Mesenchymal stem cell (in vitro differentiated cells and primary cell): ENCODE results near the gene RNF167.

Source experiments
- DNase-seq: peaks from one replicate; pipeline ENCODE4 v3.0.0-alpha.2; 2013
- H2AFZ ChIP-seq: one replicate; pipeline ENCODE4 v1.6.1; 2013; ENCODE audit warnings: low read depth, mild to moderate bottlenecking, control low read depth, inconsistent platforms, low read length, moderate library complexity
- H2AK5ac ChIP-seq: 2 replicates; pipeline ENCODE4 v1.6.1; 2013; ENCODE audit warnings: low read length, moderate library complexity, mild to moderate bottlenecking, inconsistent platforms; ENCODE audit not compliant: severe bottlenecking
- H2BK120ac ChIP-seq: one replicate; pipeline ENCODE4 v1.6.1; 2013; ENCODE audit warnings: low read depth, mild to moderate bottlenecking, inconsistent platforms, low read length, moderate library complexity
- H2BK12ac ChIP-seq, 2 experiments: one replicate each; pipeline ENCODE4 v1.6.1; 2013; ENCODE audit warnings: inconsistent platforms in 2 of 2, low read length in 2 of 2, mild to moderate bottlenecking in 2 of 2, moderate library complexity in 2 of 2, control low read depth in 1 of 2
- H2BK15ac ChIP-seq: one replicate; pipeline ENCODE4 v1.6.1; 2013; ENCODE audit warnings: mild to moderate bottlenecking, low read depth, inconsistent platforms; ENCODE audit not compliant: poor library complexity, severe bottlenecking
- H2BK5ac ChIP-seq: 2 replicates; pipeline ENCODE4 v1.6.1; 2013; ENCODE audit warnings: low read depth, mild to moderate bottlenecking, low read length, control low read depth, inconsistent platforms; ENCODE audit not compliant: poor library complexity, severe bottlenecking
- H3K14ac ChIP-seq, 2 experiments: one replicate each; pipeline ENCODE4 v1.6.1; 2013; ENCODE audit warnings: inconsistent platforms in 2 of 2, low read length in 2 of 2, control low read depth in 1 of 2, mild to moderate bottlenecking in 1 of 2, moderate library complexity in 1 of 2
- H3K18ac ChIP-seq, 2 experiments: one replicate each; pipeline ENCODE4 v1.6.1; 2013; ENCODE audit warnings: inconsistent platforms in 2 of 2, low read length in 2 of 2, control low read depth in 1 of 2, low read depth in 1 of 2, mild to moderate bottlenecking in 1 of 2
- H3K23ac ChIP-seq, 2 experiments: one replicate each; pipeline ENCODE4 v1.6.1; 2013; ENCODE audit warnings: inconsistent platforms in 2 of 2, low read length in 2 of 2, mild to moderate bottlenecking in 2 of 2, moderate library complexity in 2 of 2, control low read depth in 1 of 2
- H3K27ac ChIP-seq: 2 replicates; pipeline ENCODE4 v1.5.1; 2013; ENCODE audit warnings: mild to moderate bottlenecking, moderate library complexity, low read length, control low read depth, inconsistent platforms; ENCODE audit not compliant: poor library complexity, severe bottlenecking
- H3K27me3 ChIP-seq, 2 experiments: 2 replicates each; pipeline versions ENCODE4 v1.6.1 to v1.7.0; 2013; ENCODE audit warnings: low read length in 2 of 2, mild to moderate bottlenecking in 2 of 2, moderate library complexity in 2 of 2, control low read depth in 1 of 2, inconsistent platforms in 1 of 2; ENCODE audit not compliant: control insufficient read depth in 1 of 2, insufficient read depth in 1 of 2
- H3K36me3 ChIP-seq, 2 experiments: 2 replicates each; pipeline versions ENCODE4 v1.6.1 to v1.7.0; 2013; ENCODE audit warnings: low read length in 2 of 2, control low read depth in 1 of 2, inconsistent platforms in 1 of 2, low read depth in 1 of 2, mild to moderate bottlenecking in 1 of 2; ENCODE audit not compliant: insufficient read depth in 2 of 2, control insufficient read depth in 1 of 2
- H3K4ac ChIP-seq, 2 experiments: one replicate each; pipeline ENCODE4 v1.6.1; 2013; ENCODE audit warnings: inconsistent platforms in 2 of 2, low read length in 2 of 2, mild to moderate bottlenecking in 2 of 2, moderate library complexity in 2 of 2, control low read depth in 1 of 2, low read depth in 1 of 2
- H3K4me1 ChIP-seq: 2 replicates; pipeline ENCODE4 v1.6.1; 2013; ENCODE audit warnings: low read depth, low read length, control low read depth; ENCODE audit not compliant: control insufficient read depth, insufficient read depth
- H3K4me2 ChIP-seq: 2 replicates; pipeline ENCODE4 v1.6.1; 2013; ENCODE audit warnings: low read length, mild to moderate bottlenecking, inconsistent platforms; ENCODE audit not compliant: poor library complexity, severe bottlenecking
- H3K4me3 ChIP-seq, 2 experiments: 2 replicates each; pipeline versions ENCODE4 v1.5.1 to v1.7.0; 2013; ENCODE audit warnings: low read length in 2 of 2, mild to moderate bottlenecking in 2 of 2, control low read depth in 1 of 2, low read depth in 1 of 2; ENCODE audit not compliant: insufficient read depth in 1 of 2
- H3K79me1 ChIP-seq: replicated peaks from 2 replicates; pipeline ENCODE4 v1.6.1; 2013; ENCODE audit warnings: mild to moderate bottlenecking, control low read depth, low read length, inconsistent platforms; ENCODE audit not compliant: poor library complexity, severe bottlenecking
- H3K9ac ChIP-seq: 2 replicates; pipeline ENCODE4 v1.7.0; 2013; ENCODE audit warnings: mild to moderate bottlenecking, low read length, moderate library complexity
- H3K9me3 ChIP-seq: 2 replicates; pipeline ENCODE4 v1.7.0; 2013; ENCODE audit warnings: mild to moderate bottlenecking, low read length; ENCODE audit not compliant: control insufficient read depth
- H4K8ac ChIP-seq: one replicate; pipeline ENCODE4 v1.6.1; 2013; ENCODE audit warnings: inconsistent platforms, mild to moderate bottlenecking, low read length, moderate library complexity
- H4K91ac ChIP-seq: one replicate; pipeline ENCODE4 v1.6.1; 2013; ENCODE audit warnings: mild to moderate bottlenecking, low read length, inconsistent platforms
- WGBS: methylation state at CpG from one replicate; pipeline ENCODE4 v1.1.7; 2013; ENCODE audit warnings: mixed read lengths; 5-methylcytosine and 5-hydroxymethylcytosine counted together

Gene RNF167

GRCh38 chr17:4971826-4972225 lies 31.8 kb downstream of the RNF167 start:
- H3K4me1 ChIP-seq: peaks cover 26% of the 10 kb centered on the region
- H3K23ac ChIP-seq: no peak overlapping the region
- peaks cover 22% of the 10 kb centered on the region for H3K79me1 ChIP-seq
- DNase-seq: no peak
- H3K27ac ChIP-seq: no peak overlapping the region
- H3K9ac ChIP-seq: peak overlapping the region; percentile 37
- peaks cover 41 to 68% of the 10 kb centered on the region in 2 experiments for H3K36me3 ChIP-seq
- no peak overlapping the region for H3K4ac ChIP-seq
- H3K14ac ChIP-seq: no peak overlapping the region
- no peak overlapping the region for H2BK15ac ChIP-seq
- no peak overlapping the region for H4K91ac ChIP-seq
- H3K4me2 ChIP-seq: no peak overlapping the region
- no peak overlapping the region for H3K4me3 ChIP-seq
- no peak overlapping the region for H3K18ac ChIP-seq
- no peak overlapping the region for H2BK12ac ChIP-seq
- no peak overlapping the region for H2BK120ac ChIP-seq
- no peak overlapping the region for H2AK5ac ChIP-seq
- H2BK5ac ChIP-seq: no peak overlapping the region
- WGBS: over 99% methylated on average over 6 of the region's 6 CpGs
- no peaks in the 10 kb centered on the region for H3K27me3 ChIP-seq
- no peaks in the 10 kb centered on the region for H3K9me3 ChIP-seq
- no peak overlapping the region for H2AFZ ChIP-seq
- H4K8ac ChIP-seq: no peak overlapping the region

GRCh38 chr17:4972322-4972721 lies 32.3 kb downstream of the RNF167 start:
- Histone ChIP-seq H3K18ac (no peak overlapping the region), H3K14ac (no peak overlapping the region), H3K27ac (no peak overlapping the region), H2BK5ac (no peak overlapping the region), H3K9me3 (no peaks in the 10 kb centered on the region), H3K36me3 (peaks cover 45 to 73% of the 10 kb centered on the region in 2 experiments), H2BK12ac (no peak overlapping the region), H3K79me1 (peaks cover 22% of the 10 kb centered on the region), H3K4ac (no peak overlapping the region), H4K91ac (peak overlapping the region; percentile 14), H2BK120ac (no peak overlapping the region), H3K4me1 (peaks cover 26% of the 10 kb centered on the region), H3K4me3 (no peak overlapping the region), H3K9ac (peak overlapping the region; percentile 37), H2BK15ac (no peak overlapping the region), H2AFZ (no peak overlapping the region), H3K27me3 (no peaks in the 10 kb centered on the region), H3K23ac (no peak overlapping the region), H2AK5ac (no peak overlapping the region), H4K8ac (no peak overlapping the region), H3K4me2 (no peak overlapping the region)
- WGBS: 95% methylated on average over 10 of the region's 12 CpGs
- DNase-seq: no peak

GRCh38 chr17:4972752-4973151 lies 32.7 kb downstream of the RNF167 start:
- H3K9me3 ChIP-seq: no peaks in the 10 kb centered on the region
- H3K14ac ChIP-seq: no peak overlapping the region
- no peak overlapping the region for H3K18ac ChIP-seq
- no peaks in the 10 kb centered on the region for H3K27me3 ChIP-seq
- no peak overlapping the region for H3K23ac ChIP-seq
- H3K4me2 ChIP-seq: no peak overlapping the region
- H2AFZ ChIP-seq: no peak overlapping the region
- no peak overlapping the region for H2BK120ac ChIP-seq
- H2BK12ac ChIP-seq: no peak overlapping the region
- H3K4me1 ChIP-seq: peaks cover 26% of the 10 kb centered on the region
- no peak overlapping the region for H2BK5ac ChIP-seq
- H3K36me3 ChIP-seq: peaks cover 49 to 78% of the 10 kb centered on the region in 2 experiments
- peak overlapping the region; percentile 37 for H3K9ac ChIP-seq
- no peak overlapping the region for H2AK5ac ChIP-seq
- no peak overlapping the region for H3K4me3 ChIP-seq
- no peak overlapping the region for H3K27ac ChIP-seq
- 87% methylated on average over 12 of the region's 12 CpGs for WGBS
- peaks cover 22% of the 10 kb centered on the region for H3K79me1 ChIP-seq
- H4K91ac ChIP-seq: no peak overlapping the region
- no peak overlapping the region for H2BK15ac ChIP-seq
- DNase-seq: no peak
- no peak overlapping the region for H4K8ac ChIP-seq
- no peak overlapping the region for H3K4ac ChIP-seq

DNA sequence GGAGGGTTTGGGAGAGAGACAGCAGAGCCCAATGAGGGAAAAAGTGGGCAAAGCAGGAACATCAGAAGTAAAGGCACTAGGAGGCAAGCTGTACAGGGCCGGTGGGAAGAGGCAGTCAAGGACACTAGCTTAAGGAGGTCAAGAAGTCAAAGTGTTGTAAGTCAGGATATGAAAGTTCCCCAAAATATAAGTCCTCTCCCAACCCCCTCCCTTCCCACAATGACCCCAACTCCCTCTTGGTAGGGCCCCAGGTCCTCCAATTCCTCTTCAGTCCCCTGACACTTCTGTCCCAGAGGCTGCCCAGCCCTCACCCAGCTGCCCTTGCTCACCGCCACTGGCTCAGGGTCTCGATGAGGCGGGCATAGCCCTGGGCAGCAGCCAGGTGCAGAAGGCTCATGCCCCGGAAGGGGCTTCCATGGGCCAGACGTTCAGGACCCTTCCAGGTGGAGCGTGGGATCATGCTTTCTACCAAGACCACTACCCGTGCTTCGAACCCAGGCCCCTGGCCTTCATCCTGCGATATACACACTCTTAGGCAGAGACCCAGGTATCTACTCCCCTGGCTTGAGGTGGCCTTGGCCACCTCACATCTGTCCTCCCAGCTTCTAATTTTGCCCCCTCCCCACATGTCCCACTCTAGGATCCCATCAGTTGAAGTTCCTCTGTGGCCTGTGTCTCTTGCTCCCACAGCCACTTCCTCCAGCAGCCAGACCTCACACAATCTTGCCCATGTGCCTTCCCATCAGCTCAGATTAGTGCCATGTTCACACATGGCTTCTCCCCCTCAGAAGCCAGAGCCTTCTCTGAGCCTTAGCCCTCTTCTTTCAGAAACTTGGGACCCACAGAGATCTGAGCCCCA lies 33.4 kb downstream of the RNF167 start:
- Histone ChIP-seq H3K27ac (no peak overlapping the region), H3K4me1 (peaks cover 21% of the 10 kb centered on the region), H2BK12ac (no peak overlapping the region), H3K4me3 (no peak overlapping the region), H3K79me1 (peaks cover 22% of the 10 kb centered on the region), H3K27me3 (no peaks in the 10 kb centered on the region), H3K18ac (no peak overlapping the region), H3K23ac (no peak overlapping the region), H3K36me3 (peaks cover 55 to 85% of the 10 kb centered on the region in 2 experiments), H3K14ac (no peak overlapping the region), H3K4ac (no peak overlapping the region), H2AK5ac (no peak overlapping the region), H3K9me3 (no peaks in the 10 kb centered on the region), H2BK5ac (no peak overlapping the region), H3K4me2 (no peak overlapping the region), H4K91ac (peak overlapping the region; percentile 36), H2AFZ (no peak overlapping the region), H4K8ac (no peak overlapping the region), H3K9ac (no peak overlapping the region), H2BK15ac (no peak overlapping the region), H2BK120ac (no peak overlapping the region)
- no peak for DNase-seq
- WGBS: 95% methylated on average over 9 of the region's 10 CpGs
